GM21526 (cell line): ENCODE measurements around the gene CYP4F11.
"Not testable (repeated sequence)": the region's sequence is repeated elsewhere in the genome, so short reads cannot be mapped to it uniquely, and the experiment has no call there.

Experiments
- ATAC-seq: cut with Tn5 transposase; IDR thresholded peaks from one replicate; pipeline ENCODE4 v1.9.1; 2021; ENCODE audit warnings: moderate library complexity; ENCODE audit not compliant: unreplicated experiment, low FRiP score

Gene CYP4F11, protein sequence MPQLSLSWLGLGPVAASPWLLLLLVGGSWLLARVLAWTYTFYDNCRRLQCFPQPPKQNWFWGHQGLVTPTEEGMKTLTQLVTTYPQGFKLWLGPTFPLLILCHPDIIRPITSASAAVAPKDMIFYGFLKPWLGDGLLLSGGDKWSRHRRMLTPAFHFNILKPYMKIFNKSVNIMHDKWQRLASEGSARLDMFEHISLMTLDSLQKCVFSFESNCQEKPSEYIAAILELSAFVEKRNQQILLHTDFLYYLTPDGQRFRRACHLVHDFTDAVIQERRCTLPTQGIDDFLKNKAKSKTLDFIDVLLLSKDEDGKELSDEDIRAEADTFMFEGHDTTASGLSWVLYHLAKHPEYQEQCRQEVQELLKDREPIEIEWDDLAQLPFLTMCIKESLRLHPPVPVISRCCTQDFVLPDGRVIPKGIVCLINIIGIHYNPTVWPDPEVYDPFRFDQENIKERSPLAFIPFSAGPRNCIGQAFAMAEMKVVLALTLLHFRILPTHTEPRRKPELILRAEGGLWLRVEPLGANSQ

DNA sequence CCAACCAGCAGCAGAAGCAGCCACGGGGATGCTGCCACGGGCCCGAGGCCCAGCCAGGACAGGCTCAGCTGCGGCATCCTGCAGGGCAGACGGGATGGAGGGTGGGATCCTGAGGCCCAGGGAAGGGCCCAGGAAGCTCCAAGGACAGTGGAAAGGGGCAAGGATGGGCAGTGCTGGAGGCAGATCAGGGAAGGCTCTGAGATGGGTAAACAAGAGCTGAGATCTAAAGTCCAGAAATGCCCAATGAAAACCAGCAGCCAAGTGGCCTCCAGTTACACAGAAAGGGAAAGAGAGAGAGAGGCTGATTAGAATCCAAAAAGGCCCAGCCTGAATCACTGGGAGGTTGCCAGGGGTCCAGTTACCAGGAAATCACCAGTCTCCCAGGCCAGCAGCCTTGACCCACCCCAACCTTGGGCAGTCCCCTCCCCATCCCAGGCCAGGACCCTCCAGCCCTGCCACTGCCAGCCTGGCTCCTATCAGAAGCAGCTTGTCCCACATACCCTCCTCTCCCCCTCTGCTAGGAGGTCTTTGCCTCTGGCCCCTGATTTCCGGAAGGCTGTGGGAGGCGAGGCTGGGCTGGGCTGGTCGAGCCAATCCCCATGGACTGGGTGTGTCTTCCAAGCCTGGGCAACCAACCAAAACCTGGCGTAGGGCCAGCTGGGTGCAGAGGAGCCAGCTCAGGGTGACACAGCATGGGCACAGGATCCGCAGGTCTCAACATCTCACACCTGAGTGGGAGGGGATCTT, at the start of gene CYP4F11:
TSS of gene CYP4F11 (minus strand) at position 198 of the 747 bp plus-strand sequence. CDS start at position 77, 121 bp downstream.
- no peak for ATAC-seq

DNA sequence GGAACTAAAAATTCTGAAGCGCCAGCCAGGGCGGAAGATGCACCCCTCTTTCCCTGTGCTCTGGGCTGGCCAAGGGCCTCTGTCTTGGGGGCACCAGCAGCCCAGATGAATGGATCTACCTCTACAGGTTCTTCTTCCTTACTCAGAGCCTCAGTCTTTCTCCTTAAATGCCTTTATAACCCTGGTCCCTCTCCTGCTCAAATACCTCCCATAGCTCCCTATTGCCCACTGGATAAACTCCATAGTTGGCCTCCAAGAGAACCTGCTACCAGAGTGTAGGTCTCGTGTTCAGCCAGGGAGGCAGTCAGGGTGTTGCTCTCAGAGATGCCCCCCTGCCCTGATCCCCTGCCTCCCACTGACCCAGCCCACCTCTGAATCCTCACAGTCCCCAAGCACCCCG, 45.0 kb upstream of the CYP4F11 start:
- ATAC-seq: no peak

DNA sequence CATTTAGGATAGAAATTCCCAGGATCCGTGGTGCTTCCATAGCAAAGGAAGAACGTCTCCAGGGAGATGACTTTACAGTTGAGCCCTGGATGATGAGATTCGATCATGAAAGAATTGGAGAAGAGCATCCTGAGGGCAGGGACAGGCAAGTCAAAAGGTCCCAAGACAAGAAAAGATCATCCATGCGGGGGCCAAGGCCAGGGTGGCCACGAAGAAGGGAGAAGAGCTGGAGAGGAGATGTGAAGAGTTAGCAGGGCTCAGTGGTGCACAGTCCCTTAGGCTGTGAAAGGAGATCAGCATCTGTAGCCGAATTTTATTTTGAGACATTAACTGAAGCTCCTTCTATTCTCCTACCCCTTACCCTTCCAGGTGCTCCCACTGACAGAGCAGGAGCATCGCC, 43.4 kb upstream of the CYP4F11 start:
- no peak for ATAC-seq

DNA sequence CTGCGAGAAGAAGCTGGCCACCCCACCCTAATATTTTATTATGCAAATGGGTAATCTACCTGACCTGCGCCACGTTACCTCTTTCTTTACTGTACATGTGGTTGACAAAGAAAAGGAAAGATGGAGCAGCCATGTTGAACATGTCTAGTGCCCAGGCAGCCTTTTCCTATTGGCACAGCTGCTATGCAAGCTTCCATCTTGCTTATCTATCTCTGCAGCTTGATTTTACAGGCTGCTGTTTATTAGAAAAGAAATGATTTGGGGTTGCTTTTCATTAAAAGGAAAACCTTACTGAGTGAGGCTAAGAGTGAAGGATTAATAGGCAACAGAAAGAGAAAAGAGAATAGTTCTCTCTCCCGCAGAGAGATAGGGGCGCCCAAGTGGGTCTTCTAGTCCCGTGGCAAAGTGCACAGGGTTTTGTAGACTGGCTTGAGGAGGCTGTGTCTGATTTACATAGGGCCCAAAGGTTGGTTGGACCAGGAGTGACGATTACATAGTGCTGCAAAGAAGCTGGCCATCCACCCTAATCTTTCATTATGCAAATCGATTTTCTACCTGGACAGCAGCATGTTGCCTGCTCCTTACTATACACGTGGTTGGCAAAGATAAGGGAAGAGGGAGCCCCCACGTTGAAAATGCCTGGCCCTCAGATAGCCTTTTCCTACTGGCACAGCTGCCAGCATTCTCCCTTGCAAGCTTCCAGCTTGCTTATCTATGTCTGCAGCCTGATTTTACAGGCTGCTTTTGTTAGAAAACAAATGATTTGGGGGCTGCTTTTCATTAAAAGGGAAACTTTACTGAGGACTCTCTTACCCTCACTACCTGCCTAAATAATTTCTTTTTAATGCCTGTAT, 42.7 kb upstream of the CYP4F11 start:
- no peak for ATAC-seq

DNA sequence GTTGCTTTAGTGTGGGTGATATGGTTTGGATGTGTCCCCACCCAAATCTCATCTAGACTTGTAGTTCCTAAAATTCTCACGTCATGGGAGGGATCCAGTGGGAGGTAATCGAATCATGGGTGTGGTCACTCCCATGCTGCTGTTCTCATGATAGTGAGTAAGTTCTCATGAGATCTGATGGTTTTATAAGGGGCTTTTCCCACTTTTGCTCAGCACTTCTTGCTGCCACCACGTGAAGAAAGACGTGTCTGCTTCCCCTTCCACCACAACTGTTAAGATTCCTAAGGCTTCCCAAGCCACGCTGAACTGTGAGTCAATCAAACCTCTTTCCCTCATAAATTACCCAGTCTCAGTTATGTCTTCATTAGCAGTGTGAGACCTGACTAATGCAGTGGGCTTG, 40.5 kb upstream of the CYP4F11 start:
- ATAC-seq: no peak

DNA sequence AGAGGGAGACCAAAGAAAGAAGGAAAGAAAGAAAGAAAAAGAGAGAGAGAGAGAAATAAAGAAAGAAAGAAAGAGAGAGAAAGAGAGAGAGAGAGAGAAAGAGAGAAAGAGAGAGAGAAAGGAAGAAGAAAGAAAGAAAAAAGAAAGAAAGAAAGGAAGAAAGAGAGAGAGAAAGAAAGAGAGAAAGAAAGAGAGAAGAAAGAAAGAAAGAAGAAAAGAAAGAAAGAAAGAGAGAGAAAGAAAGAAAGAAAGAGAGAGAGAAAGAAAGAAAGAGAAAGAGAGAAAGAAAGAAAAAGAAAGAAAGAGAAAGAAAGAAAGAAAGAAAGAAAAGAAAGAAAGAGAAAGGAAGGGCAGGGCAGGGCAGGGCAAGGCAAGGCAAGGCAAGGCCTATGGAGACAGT, 37.7 kb upstream of the CYP4F11 start:
- ATAC-seq: not testable (repeated sequence)

DNA sequence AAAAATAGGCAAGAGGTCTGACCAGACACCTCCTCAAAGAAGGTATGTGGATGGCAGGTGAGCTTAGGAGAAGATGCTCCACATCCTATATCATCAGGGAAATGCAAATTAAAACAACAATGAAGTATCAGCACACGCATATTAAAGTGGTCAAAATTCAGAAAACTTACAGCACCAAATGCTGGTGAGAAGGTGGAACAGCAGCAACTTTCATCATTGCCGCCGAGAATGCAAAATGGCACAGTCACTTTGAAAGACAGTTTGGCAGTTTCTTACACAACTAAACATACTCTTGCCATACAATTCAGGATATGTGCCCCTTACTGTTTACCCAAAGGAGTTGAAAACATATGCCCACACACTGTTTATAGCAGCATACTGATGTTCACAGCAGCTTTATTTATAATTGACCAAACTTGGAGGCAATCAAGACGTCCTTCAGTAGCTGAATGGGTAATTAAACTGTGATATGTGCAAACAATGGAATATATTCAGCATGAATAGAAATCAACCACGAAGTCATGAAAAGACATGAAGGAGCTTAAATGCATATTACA, 37.0 kb upstream of the CYP4F11 start:
- no peak for ATAC-seq

DNA sequence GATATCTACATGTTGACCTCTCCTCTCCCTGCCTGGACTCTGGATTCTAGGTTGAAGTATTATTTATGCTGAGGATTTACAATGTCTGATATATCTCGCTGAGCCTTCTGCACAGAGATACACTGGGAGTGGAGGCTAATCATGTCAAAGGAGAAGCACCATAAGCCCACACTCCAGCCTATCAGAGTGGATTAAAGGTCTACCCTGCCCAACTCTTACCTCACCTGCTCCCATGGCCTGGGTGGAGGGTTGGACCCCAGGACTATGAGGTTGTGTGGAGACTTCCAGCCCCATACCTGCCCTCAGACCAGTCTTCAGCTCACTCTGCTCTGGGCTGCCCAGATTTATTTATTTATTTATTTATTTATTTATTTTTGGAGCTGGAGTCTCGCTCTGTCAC, 29.9 kb upstream of the CYP4F11 start:
- ATAC-seq: no peak

DNA sequence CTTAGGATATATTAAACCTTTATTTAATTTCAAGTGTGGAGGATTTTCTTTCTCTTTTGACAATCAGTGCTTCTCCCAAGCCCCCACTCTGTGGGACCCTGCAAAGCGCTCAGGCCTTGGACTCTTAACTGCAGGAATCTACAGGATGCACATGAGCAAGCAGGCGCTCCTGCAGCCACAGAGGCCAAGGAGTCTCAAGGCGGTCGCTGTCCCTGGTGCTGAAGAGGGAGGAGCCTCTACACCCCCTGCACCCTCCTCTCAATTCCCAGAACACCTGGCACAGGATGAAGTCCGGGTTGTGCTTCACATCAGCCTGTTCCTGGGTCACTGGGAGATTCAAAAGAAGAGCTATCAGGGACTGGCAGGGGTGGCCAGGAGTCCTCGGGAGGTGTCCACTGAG, 28.0 kb upstream of the CYP4F11 start:
- ATAC-seq: no peak

DNA sequence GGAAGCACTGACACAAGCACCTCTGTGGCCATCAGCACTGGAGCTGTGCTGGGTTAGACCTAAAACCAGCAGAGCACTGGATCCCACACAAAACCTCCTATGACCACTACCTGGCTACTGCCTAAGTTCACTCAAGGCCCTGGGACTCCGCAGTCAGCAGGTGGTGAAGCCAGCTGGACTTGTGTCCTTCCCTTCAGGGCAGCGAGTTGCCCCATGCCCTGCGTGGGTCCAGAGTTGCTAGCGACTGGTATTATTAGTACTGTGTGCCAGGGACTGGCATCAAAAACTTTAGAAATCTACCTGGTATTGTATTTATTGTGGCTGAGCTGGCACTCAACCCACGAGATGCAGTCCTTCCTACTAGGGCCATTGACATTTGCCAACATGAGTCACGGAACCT, 20.5 kb upstream of the CYP4F11 start:
- ATAC-seq: no peak

DNA sequence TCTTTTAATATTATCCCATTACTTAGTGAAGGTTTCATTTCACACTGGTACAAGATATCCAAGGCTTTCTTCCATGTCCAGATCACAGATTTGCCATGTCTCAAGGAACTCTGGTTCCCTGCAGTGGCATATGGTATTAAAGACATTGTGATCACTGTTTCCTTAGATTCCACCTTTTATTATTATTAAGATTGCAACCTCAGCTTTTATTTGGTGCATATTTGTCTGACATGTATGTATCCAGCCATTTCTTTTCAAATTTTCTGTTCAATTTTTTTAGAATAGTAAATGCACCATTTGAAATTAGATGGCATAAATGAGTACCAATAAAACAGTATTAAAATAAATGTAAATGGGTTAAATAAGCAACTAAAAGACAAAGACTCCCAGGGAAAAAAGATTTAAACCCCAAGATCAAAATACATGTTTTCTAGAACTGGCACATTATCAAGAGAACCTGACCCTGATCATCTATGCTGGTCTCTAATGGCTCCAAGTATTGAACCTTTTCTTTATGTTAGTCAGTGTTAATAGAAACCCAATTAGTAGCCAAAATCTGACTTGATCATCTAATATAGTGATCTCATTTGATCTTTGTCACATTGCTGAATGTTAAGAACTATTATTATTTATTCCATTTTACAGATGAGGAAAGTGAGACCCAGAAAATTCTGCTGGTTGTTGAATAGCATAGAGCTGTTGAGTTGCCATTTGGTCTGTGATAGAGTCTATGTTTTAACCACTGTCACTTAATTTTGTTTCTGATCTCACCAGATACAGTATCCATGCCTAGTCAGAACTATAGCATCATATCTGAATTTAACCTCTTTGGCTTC, 14.1 kb upstream of the CYP4F11 start, which contains the start of gene OR10H4:
TSS of gene OR10H4 (plus strand) at position 786 of the 836 bp plus-strand sequence. CDS start at position 786, 0 bp downstream.
- ATAC-seq: no peak

DNA sequence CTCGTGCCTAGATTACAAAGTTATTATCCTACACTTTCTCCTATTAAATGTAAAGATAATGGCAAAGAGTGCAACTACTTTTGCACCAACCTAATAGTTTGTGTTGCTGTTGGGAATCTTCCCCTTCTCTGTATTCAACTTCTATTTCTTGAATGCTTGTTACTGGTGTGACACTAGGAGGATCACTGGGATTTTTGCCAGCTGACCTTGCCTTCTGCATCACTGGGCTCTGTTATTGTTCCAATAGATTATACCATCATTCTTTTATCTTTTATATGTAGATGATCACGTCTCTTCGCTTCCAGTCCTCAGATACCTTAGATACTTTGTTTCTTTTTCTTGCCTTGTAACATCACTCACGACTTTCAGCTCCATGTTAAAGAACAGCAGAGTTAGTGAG, 11.0 kb upstream of the CYP4F11 start:
- ATAC-seq: no peak

DNA sequence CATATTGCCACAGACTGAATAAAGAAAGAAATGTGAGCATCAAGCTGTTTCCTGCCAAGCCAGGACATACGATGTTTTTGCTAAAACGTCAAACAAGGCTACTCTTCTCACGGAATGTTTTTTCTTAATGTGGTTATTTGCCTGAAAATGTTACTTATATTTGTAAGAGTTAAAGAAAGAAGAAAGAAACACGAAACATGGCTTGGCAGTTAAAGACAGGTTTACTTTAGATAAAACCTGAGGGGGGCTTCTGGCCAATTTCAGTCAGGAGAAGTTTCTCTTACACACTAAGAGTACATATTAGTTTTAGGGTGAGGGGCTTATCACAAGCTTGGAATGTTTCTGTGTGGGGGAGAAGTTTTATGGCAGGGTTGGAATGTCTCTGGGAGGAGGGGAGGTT, 10.1 kb upstream of the CYP4F11 start:
- ATAC-seq: no peak

DNA sequence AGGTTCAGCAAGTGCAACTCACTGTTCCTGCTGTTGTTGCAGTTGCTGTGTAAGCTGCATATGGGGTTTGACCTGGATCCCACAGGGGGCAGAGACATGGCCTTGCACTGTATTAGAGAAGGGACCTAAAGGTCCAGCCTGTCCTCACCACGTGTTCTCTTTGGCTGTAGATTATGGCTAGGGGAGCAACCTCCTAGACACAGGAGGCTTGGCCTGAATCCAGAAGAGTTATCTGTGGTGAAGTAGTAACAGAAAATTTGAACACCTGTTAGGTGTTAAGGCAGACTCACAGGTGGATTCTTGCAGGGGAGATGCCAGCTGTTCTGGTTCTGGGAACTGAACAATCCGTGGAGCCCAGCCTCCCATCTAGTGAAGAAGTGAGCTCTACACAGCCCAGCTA, 3.4 kb upstream of the CYP4F11 start:
- no peak for ATAC-seq

DNA sequence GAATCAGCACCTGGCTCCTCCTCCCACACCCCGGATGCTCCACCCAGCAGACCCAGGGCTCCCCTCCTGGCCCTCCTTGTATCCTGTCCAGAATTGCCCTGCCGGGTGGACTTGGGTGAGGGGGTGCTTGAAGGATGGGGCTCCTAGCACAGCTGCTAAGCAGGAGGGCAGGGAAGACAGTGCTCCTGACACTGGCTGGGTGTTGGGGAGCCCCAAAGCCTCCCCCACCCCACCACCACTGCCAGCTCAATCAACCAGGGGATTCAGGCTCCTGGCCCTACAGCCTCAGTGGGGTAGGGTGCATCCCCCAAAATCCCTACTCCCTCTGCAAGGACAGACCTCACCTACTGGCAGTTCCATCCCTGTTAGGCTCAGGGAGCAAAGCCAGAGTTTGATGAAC, 2.6 kb upstream of the CYP4F11 start:
- ATAC-seq: no peak

DNA sequence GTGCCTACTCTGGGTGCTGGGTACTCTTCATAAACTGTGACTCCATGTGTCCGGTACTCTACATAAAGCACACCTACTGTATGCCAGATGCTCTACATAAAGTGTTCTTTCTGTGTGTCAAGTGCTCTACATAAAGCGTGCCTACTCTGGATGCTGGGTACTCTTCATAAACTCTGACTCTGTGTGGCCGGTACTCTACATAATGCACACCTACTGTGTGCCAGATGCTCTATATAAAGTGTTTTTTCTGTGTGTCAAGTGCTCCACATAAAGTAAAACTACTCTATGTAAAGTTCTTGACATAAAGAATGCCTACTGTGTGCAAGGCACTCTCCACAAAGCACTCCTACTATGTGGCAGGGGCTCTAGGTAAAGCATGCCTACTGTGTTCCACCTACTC, 1.8 kb upstream of the CYP4F11 start:
- ATAC-seq: no peak

DNA sequence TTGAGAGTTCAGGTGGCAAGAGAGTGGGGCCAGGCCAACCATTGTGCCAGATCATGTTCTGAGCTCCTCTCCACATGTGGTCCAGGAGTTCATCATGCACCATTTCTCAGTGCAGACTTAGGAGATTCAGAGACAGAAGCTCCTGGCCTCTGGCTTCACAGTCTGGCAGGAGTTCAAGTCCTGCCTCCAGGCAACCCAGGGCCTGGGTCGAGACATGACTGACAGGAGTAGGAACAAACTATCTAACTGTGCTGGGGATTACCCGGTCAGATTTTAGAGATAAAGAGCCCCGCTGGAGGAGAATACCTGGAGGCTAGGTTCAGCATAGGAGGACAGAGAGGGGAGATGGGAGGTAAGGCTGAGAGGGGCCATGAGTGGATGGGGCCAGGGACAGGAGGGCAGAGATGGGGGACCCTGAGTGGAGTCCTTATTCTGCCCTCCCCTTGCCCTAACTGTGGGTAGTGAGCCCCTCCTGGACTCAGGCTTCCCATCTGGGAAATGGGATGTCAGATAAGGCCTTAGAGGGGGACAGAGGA, 906 bp upstream of the CYP4F11 start:
- ATAC-seq: no peak

DNA sequence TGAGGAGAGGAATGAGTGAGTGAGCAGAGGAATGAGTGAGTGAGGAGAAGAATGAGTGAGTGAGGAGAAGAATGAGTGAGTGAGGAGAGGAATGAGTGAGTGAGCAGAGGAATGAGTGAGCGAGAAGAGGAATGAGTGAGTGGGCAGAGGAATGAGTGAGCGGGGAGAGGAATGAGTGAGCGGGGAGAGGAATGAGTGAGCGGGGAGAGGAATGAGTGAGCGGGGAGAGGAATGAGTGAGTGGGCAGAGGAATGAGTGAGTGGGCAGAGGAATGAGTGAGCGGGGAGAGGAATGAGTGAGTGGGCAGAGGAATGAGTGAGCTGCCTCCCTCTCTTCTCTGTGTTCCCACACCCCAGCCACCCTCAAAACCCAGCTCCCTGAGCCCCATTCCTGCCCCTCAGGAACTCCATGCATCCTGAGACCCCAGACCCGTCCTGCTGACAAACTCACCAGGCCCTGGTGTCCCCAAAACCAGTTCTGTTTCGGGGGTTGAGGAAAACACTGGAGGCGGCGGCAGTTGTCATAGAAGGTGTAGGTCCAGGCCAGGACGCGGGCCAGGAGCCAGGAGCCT, 483 bp downstream of the CYP4F11 start:
- ATAC-seq: not testable (repeated sequence)

DNA sequence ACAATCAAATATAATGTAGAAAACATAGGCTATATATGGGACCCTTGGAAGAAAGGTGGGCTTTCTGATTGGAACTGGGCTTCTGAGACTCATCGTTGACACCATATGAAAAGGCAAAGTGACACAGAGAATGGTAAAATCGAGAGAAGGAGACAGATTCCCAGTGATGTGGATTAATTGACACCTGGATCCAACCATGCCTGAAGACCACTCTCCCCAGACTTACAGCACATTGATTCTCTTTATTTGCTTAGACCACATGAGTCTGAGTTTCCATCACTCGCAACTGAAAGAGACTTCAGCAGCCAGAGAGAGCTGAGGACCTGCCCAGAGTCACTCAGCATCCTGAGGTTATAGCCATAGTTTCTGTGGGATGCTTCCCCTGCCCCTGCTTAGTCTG, 6.0 kb downstream of the CYP4F11 start:
- ATAC-seq: no peak
